ENCODE measurements around the gene CCL3.

CCL3 gene

DNA sequence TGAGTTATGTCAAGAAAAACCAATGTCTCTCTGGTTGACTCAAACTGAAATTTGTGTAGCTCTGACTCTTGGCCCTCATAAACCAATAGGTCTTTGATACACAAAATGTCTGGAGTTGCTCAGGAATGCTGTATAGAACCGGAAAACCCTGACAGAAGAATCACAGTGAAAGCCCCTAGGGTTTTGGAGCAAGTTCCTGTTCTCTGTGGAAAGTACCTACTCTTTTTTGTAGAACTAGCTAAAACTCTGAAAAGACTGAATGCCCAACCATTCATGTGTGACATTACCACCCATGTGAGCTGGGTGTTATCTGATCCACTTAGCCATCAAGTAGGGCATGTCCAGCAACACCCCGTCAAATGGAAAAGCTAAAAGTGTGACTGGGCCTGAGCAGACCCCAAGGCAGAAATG is 42.5 kb upstream of the CCL3 start:
- H3K36me3 ChIP-seq (replicated peaks) = no peaks in the 10 kb centered on the region
- in situ Hi-C loops (cut with HindIII; ENCODE audit: low pct_ligation_motif_present, low sequenced_read_pairs) = no loop called here
- no peaks in the 10 kb centered on the region for H3K27me3 ChIP-seq (replicated peaks)
- no peak overlapping the region for H3K27ac ChIP-seq
- no peak overlapping the region for H3K4me3 ChIP-seq (ENCODE audit: low read depth, low read length)
- no peak for DNase-seq
- TF ChIP-seq, protein P1, sequence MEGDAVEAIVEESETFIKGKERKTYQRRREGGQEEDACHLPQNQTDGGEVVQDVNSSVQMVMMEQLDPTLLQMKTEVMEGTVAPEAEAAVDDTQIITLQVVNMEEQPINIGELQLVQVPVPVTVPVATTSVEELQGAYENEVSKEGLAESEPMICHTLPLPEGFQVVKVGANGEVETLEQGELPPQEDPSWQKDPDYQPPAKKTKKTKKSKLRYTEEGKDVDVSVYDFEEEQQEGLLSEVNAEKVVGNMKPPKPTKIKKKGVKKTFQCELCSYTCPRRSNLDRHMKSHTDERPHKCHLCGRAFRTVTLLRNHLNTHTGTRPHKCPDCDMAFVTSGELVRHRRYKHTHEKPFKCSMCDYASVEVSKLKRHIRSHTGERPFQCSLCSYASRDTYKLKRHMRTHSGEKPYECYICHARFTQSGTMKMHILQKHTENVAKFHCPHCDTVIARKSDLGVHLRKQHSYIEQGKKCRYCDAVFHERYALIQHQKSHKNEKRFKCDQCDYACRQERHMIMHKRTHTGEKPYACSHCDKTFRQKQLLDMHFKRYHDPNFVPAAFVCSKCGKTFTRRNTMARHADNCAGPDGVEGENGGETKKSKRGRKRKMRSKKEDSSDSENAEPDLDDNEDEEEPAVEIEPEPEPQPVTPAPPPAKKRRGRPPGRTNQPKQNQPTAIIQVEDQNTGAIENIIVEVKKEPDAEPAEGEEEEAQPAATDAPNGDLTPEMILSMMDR (IDR thresholded peaks at IDR 0.05; ENCODE audit: low read depth, low read length, missing control alignments) = no peak

GRCh38 chr17:36131931-36132330 is 42.0 kb upstream of the CCL3 start:
- Histone ChIP-seq H3K4me3 (ENCODE audit: low read depth, low read length) (no peak overlapping the region), H3K27ac (no peak overlapping the region), H3K36me3 (replicated peaks) (no peaks in the 10 kb centered on the region), H3K27me3 (replicated peaks) (no peaks in the 10 kb centered on the region)
- DNase-seq = no peak
- TF ChIP-seq, protein P1 (IDR thresholded peaks at IDR 0.05; ENCODE audit: low read depth, low read length, missing control alignments) = no peak
- in situ Hi-C loops (cut with HindIII; ENCODE audit: low pct_ligation_motif_present, low sequenced_read_pairs) = no loop called here

GRCh38 chr17:36131421-36131820 is 41.5 kb upstream of the CCL3 start:
- in situ Hi-C loops (cut with HindIII; ENCODE audit: low pct_ligation_motif_present, low sequenced_read_pairs) = no loop called here
- TF ChIP-seq, protein P1 (IDR thresholded peaks at IDR 0.05; ENCODE audit: low read depth, low read length, missing control alignments) = no peak
- Histone ChIP-seq H3K4me3 (ENCODE audit: low read depth, low read length) (no peak overlapping the region), H3K27me3 (replicated peaks) (no peaks in the 10 kb centered on the region), H3K27ac (no peak overlapping the region), H3K36me3 (replicated peaks) (no peaks in the 10 kb centered on the region)
- no peak for DNase-seq

DNA sequence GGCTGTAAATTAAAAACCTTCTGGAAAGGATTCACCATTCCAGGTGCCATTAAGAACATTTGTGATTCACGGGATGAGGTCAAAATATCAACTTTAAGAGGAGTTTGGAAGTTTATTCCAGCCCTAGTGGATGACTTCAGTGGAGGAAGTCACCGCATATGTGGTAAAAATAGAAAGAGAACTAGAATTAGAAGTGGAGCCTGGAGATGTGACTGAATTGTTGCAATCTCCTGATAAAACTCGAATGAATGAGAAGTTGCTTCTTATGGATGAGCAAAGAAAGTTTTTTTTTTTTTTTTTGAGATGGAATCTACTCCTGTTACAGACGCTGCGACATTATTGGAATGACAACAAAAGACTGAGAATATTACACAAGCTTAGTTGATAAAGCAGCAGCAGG is 40.4 kb upstream of the CCL3 start:
- H3K27ac ChIP-seq = no peak overlapping the region
- no peaks in the 10 kb centered on the region for H3K27me3 ChIP-seq (replicated peaks)
- no peak overlapping the region for H3K4me3 ChIP-seq (ENCODE audit: low read depth, low read length)
- in situ Hi-C loops (cut with HindIII; ENCODE audit: low pct_ligation_motif_present, low sequenced_read_pairs) = no loop called here
- TF ChIP-seq, protein P1 (IDR thresholded peaks at IDR 0.05; ENCODE audit: low read depth, low read length, missing control alignments) = no peak
- DNase-seq = no peak
- no peaks in the 10 kb centered on the region for H3K36me3 ChIP-seq (replicated peaks)

DNA sequence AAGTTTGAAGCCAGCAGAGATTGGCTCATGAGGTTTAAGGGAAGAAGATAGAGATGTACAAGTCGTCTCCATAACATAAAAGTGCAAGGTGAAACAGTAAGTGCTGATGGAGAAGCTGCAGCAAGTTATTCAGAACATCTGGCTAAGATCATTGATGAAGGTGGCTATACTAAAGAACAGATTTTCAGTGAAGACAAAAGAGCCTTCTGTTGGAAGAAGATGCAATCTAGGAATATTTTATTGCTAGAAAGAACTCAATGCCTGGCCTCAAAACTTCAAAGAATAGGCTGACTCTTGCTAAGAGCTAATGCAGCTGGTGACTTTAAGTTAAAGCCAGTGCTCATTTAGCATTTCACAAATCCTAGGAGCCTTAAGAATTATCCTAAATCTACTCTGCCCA is 39.7 kb upstream of the CCL3 start:
- H3K36me3 ChIP-seq (replicated peaks) = no peaks in the 10 kb centered on the region
- no peaks in the 10 kb centered on the region for H3K27me3 ChIP-seq (replicated peaks)
- H3K4me3 ChIP-seq (ENCODE audit: low read depth, low read length) = no peak overlapping the region
- H3K27ac ChIP-seq = no peak overlapping the region
- DNase-seq = no peak
- in situ Hi-C loops (cut with HindIII; ENCODE audit: low pct_ligation_motif_present, low sequenced_read_pairs) = no loop called here
- TF ChIP-seq, protein P1 (IDR thresholded peaks at IDR 0.05; ENCODE audit: low read depth, low read length, missing control alignments) = no peak

DNA sequence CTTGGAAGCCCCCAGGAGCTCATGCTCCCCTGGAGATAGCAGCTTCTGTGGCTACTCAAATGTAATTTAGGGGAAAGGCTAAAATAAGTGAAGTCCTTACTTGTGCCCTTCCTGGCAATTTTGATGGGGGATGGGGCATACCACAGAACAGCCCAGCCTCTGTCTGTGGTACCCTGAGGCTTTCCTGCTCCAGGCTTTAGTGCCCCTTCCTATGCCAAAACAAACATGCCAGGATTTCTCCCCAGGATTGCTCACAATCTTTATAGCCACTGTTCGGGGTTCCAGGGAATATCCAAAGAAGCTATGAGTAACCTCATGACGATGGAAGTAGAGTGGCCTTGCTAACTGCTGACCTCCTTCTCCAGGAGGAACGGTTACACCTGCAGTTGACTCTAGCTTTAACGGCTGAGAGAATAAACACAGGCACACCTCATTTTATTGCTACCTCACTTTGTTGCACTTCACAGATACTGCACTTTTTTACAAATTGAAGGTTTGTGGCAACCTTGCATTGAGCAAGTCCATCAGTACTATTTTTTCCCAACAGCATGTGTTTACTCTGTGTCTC is 38.6 kb upstream of the CCL3 start:
- in situ Hi-C loops (cut with HindIII; ENCODE audit: low pct_ligation_motif_present, low sequenced_read_pairs) = no loop called here
- DNase-seq = no peak
- no peaks in the 10 kb centered on the region for H3K27me3 ChIP-seq (replicated peaks)
- H3K36me3 ChIP-seq (replicated peaks) = no peaks in the 10 kb centered on the region
- H3K4me3 ChIP-seq (ENCODE audit: low read depth, low read length) = no peak overlapping the region
- TF ChIP-seq, protein P1 (IDR thresholded peaks at IDR 0.05; ENCODE audit: low read depth, low read length, missing control alignments) = no peak
- no peak overlapping the region for H3K27ac ChIP-seq
